IPS DF 6.9 (cell line): Measurements from ENCODE around the gene EFEMP1.

Source experiments
- DNase-seq: peaks from one replicate; pipeline ENCODE4 v3.0.0-alpha.2; 2013; ENCODE audit warnings: low read depth, low spot score
- H3K27ac ChIP-seq: one replicate; pipeline ENCODE4 v1.5.1; 2013; ENCODE audit warnings: low read length, control low read depth
- H3K27me3 ChIP-seq: 2 replicates; pipeline ENCODE4 v1.6.1; 2013; ENCODE audit warnings: mild to moderate bottlenecking, low read length; ENCODE audit not compliant: control insufficient read depth, insufficient read depth
- H3K36me3 ChIP-seq: 2 replicates; pipeline ENCODE4 v1.6.1; 2013; ENCODE audit warnings: low read length; ENCODE audit not compliant: control insufficient read depth, insufficient read depth
- H3K4me1 ChIP-seq: 2 replicates; pipeline ENCODE4 v1.6.1; 2013; ENCODE audit warnings: low read length; ENCODE audit not compliant: control insufficient read depth, insufficient read depth
- H3K4me3 ChIP-seq: 2 replicates; pipeline ENCODE4 v1.5.1; 2013; ENCODE audit warnings: mild to moderate bottlenecking, low read length
- H3K9me3 ChIP-seq: 2 replicates; pipeline ENCODE4 v1.6.1; 2013; ENCODE audit warnings: low read length, inconsistent platforms; ENCODE audit not compliant: control insufficient read depth, insufficient read depth
- WGBS: extraction: QIAGEN DNeasy Blood & Tissue Kit; methylation state at CpG from one replicate; pipeline ENCODE4 v1.1.7; 2013; ENCODE audit warnings: mixed read lengths, missing lambda C conversion rate; ENCODE audit not compliant: insufficient read length, insufficient coverage; 5-methylcytosine and 5-hydroxymethylcytosine counted together

The EFEMP1 gene

GRCh38 chr2:55871637-55872036 lies 51.9 kb downstream of the EFEMP1 start:
- Histone ChIP-seq H3K36me3 (no peaks in the 10 kb centered on the region), H3K27me3 (no peaks in the 10 kb centered on the region), H3K4me3 (no peak overlapping the region), H3K27ac (no peak overlapping the region), H3K4me1 (no peaks in the 10 kb centered on the region), H3K9me3 (no peaks in the 10 kb centered on the region)
- DNase-seq: no peak

- WGBS: no CpG with 5 or more reads among the region's 5 CpGs
- no peak overlapping the region for H3K4me3 ChIP-seq
- no peak overlapping the region for H3K27ac ChIP-seq
- H3K36me3 ChIP-seq: no peaks in the 10 kb centered on the region
- H3K27me3 ChIP-seq: no peaks in the 10 kb centered on the region
- DNase-seq: no peak
- no peaks in the 10 kb centered on the region for H3K4me1 ChIP-seq
- no peaks in the 10 kb centered on the region for H3K9me3 ChIP-seq
Observed at GRCh38 chr2:55869637-55870325, 53.8 kb downstream of the EFEMP1 start.

- H3K4me1 ChIP-seq: no peaks in the 10 kb centered on the region
- no peaks in the 10 kb centered on the region for H3K27me3 ChIP-seq
- DNase-seq: no peak
- no peaks in the 10 kb centered on the region for H3K9me3 ChIP-seq
- WGBS: no CpG with 5 or more reads among the region's 2 CpGs
- H3K27ac ChIP-seq: no peak overlapping the region
- H3K36me3 ChIP-seq: no peaks in the 10 kb centered on the region
- H3K4me3 ChIP-seq: no peak overlapping the region
Observed at GRCh38 chr2:55865096-55865835, 58.3 kb downstream of the EFEMP1 start.

DNA sequence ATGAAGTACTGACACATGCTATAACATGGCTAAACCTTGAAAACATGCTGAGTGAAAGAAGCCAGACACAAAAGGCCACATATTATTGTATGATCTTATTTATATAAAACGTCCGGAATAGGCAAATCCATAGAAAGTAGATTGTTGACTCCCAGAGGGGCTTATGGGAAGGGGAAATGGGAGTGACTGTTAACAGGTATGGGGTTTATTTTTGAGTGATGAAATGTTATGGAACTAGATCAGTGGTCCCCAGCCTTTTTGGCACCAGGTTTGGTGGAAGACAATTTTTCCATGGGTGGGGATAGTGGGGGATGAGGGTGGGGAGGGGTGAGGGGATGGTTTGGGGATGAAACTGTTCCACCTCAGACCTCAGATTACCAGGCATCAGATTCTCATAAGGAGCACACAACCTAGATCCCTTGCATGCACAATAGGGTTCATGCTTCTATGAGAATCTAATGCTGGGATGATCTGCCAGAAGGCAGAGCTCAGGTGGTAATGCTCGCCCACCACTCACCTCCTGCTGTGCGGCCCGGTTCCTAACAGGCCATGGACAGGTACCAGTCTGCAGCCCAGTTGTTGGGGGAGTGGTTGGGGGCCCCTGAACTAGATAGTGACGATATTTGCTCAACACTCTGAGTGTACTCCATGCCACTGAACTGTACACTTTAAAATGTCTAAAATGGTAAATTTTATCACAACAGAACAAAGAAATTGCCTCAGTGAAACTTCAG lies 59.1 kb downstream of the EFEMP1 start:
- no peak for DNase-seq
- Histone ChIP-seq H3K27ac (no peak overlapping the region), H3K4me3 (no peak overlapping the region), H3K4me1 (no peaks in the 10 kb centered on the region), H3K36me3 (no peaks in the 10 kb centered on the region; the same call in 1 of the 2 replicates), H3K27me3 (no peaks in the 10 kb centered on the region), H3K9me3 (no peaks in the 10 kb centered on the region)
- WGBS: no CpG with 5 or more reads among the region's 6 CpGs

- Histone ChIP-seq H3K36me3 (no peaks in the 10 kb centered on the region; the same call in 1 of the 2 replicates), H3K4me3 (no peak overlapping the region), H3K27ac (no peak overlapping the region), H3K4me1 (no peaks in the 10 kb centered on the region), H3K9me3 (no peaks in the 10 kb centered on the region), H3K27me3 (no peaks in the 10 kb centered on the region)
- WGBS: no CpG with 5 or more reads among the region's 7 CpGs
- no peak for DNase-seq
Observed at GRCh38 chr2:55862673-55863390, 60.8 kb downstream of the EFEMP1 start.

DNA sequence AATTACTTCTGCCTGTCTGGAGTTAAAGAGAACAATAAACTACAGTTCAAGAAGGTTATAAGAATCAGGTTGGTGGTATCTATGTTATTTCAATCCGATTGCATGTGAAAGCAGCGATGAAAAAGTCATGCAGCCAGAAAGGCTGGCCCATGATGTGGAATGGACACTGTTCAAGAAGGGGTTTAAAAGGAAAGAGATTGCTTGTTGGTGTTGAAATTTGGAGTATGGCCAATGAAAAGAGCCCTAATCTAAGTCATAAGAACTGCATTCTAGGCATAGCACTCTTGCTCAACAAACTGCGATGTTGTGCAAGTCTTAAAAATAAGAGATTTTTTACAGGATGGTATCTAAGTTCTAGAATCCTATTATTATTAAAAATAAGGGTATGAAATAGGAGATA lies 61.3 kb downstream of the EFEMP1 start:
- no peak for DNase-seq
- Histone ChIP-seq H3K27me3 (no peaks in the 10 kb centered on the region), H3K27ac (no peak overlapping the region), H3K4me3 (no peak overlapping the region), H3K9me3 (no peaks in the 10 kb centered on the region), H3K36me3 (no peaks in the 10 kb centered on the region; the same call in 1 of the 2 replicates), H3K4me1 (no peaks in the 10 kb centered on the region)
- no CpG with 5 or more reads among the region's 3 CpGs for WGBS

DNA sequence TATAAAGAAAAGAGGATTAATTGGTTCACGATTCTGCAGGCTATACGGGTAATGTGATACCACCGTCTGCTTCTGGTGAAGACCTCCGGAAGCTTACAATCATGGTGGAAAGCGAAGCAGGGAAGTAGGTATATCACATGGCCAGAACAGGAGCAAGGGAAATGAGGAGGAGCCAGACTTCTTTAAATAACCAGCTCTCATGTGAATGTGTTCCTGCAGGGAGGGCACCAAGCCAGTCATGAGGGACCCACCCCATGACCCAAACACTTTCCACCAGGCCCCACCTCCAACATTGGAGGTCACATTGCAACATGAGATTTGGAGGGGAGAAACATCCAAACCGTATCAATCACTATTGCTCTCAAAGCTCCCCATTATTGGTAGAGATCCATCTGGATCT lies 61.8 kb downstream of the EFEMP1 start:
- H3K27me3 ChIP-seq: no peaks in the 10 kb centered on the region
- no peak for DNase-seq
- no CpG with 5 or more reads among the region's 6 CpGs for WGBS
- H3K9me3 ChIP-seq: no peaks in the 10 kb centered on the region
- H3K4me3 ChIP-seq: no peak overlapping the region
- no peaks in the 10 kb centered on the region; the same call in 1 of the 2 replicates for H3K36me3 ChIP-seq
- H3K4me1 ChIP-seq: no peaks in the 10 kb centered on the region
- H3K27ac ChIP-seq: no peak overlapping the region

GRCh38 chr2:55860832-55861231 lies 62.8 kb downstream of the EFEMP1 start:
- H3K27me3 ChIP-seq: no peaks in the 10 kb centered on the region
- H3K9me3 ChIP-seq: no peaks in the 10 kb centered on the region
- no peak for DNase-seq
- no CpG with 5 or more reads among the region's 2 CpGs for WGBS
- no peak overlapping the region for H3K4me3 ChIP-seq
- H3K4me1 ChIP-seq: no peaks in the 10 kb centered on the region
- no peak overlapping the region for H3K27ac ChIP-seq
- no peaks in the 10 kb centered on the region; the same call in 1 of the 2 replicates for H3K36me3 ChIP-seq

DNA sequence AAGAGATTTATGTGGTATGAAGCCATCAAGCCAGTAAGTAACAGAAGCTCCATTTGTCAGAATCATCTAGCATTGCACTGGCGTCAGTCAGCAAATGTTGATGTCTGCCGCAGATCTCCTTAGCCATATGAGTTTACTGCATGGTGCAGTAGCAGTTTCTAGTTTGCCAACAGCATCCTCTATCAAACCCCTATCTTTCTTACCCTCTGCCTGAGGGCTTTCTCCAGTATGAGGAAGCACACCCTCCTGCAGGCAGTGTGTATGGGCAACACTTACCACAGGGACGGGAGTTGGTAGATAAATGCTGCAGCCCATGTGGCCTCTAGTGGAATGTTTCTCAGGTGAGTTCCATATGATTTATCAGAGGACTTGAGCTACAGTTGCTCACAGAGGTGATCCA lies 63.7 kb downstream of the EFEMP1 start:
- no CpG with 5 or more reads among the region's 3 CpGs for WGBS
- Histone ChIP-seq H3K27ac (no peak overlapping the region), H3K9me3 (no peaks in the 10 kb centered on the region), H3K27me3 (no peaks in the 10 kb centered on the region), H3K36me3 (no peaks in the 10 kb centered on the region; the same call in 1 of the 2 replicates), H3K4me3 (no peak overlapping the region), H3K4me1 (no peaks in the 10 kb centered on the region)
- no peak for DNase-seq

DNA sequence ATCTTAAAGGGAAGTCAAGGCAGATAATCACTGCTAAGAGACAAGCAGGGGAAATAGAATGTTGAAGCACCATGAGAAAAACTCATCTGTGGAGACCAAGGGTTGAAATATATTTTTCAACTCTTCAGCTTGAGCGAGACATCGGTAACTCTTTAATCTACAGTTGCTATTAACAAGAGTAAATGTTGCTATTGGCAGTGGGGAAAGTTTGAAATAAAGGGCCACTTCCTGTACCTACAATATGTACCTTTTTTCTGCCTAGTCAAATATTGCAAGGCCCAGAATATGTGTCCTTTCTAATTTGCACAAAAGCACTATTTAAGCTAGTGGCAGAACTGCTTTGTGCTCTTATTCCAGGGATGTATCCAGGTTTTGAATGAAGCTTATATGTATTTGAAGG lies 65.8 kb downstream of the EFEMP1 start:
- no CpG with 5 or more reads among the region's 2 CpGs for WGBS
- H3K27me3 ChIP-seq: no peaks in the 10 kb centered on the region
- no peaks in the 10 kb centered on the region; the same call in 1 of the 2 replicates for H3K36me3 ChIP-seq
- H3K4me1 ChIP-seq: no peaks in the 10 kb centered on the region
- no peak overlapping the region for H3K27ac ChIP-seq
- H3K9me3 ChIP-seq: no peaks in the 10 kb centered on the region
- H3K4me3 ChIP-seq: no peak overlapping the region
- no peak for DNase-seq
